Neural cell (in vitro differentiated cells): ENCODE data around the gene ANKRD40. TPM values are rescaled to one million over a fixed set of nuclear protein-coding genes. Genes with fewer than 3 reads are reported as not detected.

Experiments
- H2AFZ ChIP-seq: fragments of 200-600, 300-800 bp; sonication (generic), shearing (Covaris generic); 2 replicates; pipeline ENCODE4 v1.6.0; 2014; ENCODE audit warnings: low read depth, mild to moderate bottlenecking, antibody characterized with exemption, low read length, moderate library complexity
- H3F3A ChIP-seq: fragments of 200-600 bp; shearing (Covaris generic); 2 replicates; pipeline ENCODE4 v1.6.1; 2016; ENCODE audit warnings: mild to moderate bottlenecking, moderate library complexity, mixed read lengths, antibody characterized with exemption, low read length; ENCODE audit not compliant: insufficient read depth, poor library complexity, severe bottlenecking
- H3K27ac ChIP-seq: fragments of 200-600, 300-800 bp; sonication (generic), shearing (Covaris generic); 2 replicates; pipeline ENCODE4 v1.5.1; 2014; ENCODE audit warnings: mild to moderate bottlenecking, low read length, moderate library complexity
- H3K27me3 ChIP-seq: fragments of 300-800, 200-600 bp; sonication (generic), shearing (Covaris generic); 2 replicates; pipeline ENCODE4 v1.6.0; 2014; ENCODE audit warnings: mild to moderate bottlenecking, low read depth, low read length, moderate library complexity; ENCODE audit not compliant: insufficient read depth
- H3K36me3 ChIP-seq: fragments of 300-800, 200-600 bp; sonication (generic), shearing (Covaris generic); 2 replicates; pipeline ENCODE4 v1.5.1; 2014; ENCODE audit warnings: mild to moderate bottlenecking, antibody characterized with exemption, low read length, moderate library complexity; ENCODE audit not compliant: insufficient read depth
- H3K4me2 ChIP-seq: fragments of 300-800, 200-600 bp; sonication (generic), shearing (Covaris generic); 2 replicates; pipeline ENCODE4 v1.6.0; 2014; ENCODE audit warnings: mild to moderate bottlenecking, low read length
- H3K4me3 ChIP-seq: fragments of 300-800, 200-600 bp; sonication (generic), shearing (Covaris generic); 2 replicates; pipeline ENCODE4 v1.5.1; 2014; ENCODE audit warnings: mild to moderate bottlenecking, low read length, moderate library complexity
- H3K79me2 ChIP-seq: fragments of 200-600 bp; shearing (Covaris generic); replicated peaks from 2 replicates; pipeline ENCODE4 v1.6.0; 2014; ENCODE audit warnings: mild to moderate bottlenecking, low read length, moderate library complexity; ENCODE audit not compliant: insufficient read depth
- H3K9ac ChIP-seq: fragments of 300-800, 200-600 bp; sonication (generic), shearing (Covaris generic); 2 replicates; pipeline ENCODE4 v1.6.1; 2016; ENCODE audit warnings: mild to moderate bottlenecking, low read length, mixed read lengths
- H3K9me2 ChIP-seq: fragments of 200-600 bp; shearing (Covaris generic); 2 replicates; pipeline ENCODE4 v1.6.1; 2016; ENCODE audit warnings: mild to moderate bottlenecking, low read length, mixed read lengths; ENCODE audit not compliant: insufficient read depth
- H3K9me3 ChIP-seq: fragments of 200-600, 300-800 bp; sonication (generic), shearing (Covaris generic); 2 replicates; pipeline ENCODE4 v1.6.1; 2016; ENCODE audit warnings: mild to moderate bottlenecking, mixed run types, low read length, moderate library complexity, mixed read lengths
- H4K20me1 ChIP-seq: fragments of 200-600 bp; shearing (Covaris generic); 2 replicates; pipeline ENCODE4 v1.6.1; 2016; ENCODE audit warnings: mild to moderate bottlenecking, mixed run types; ENCODE audit not compliant: insufficient read depth
- CTCF ChIP-seq: fragments of 450-650 bp; IDR thresholded peaks from 2 replicates; pipeline ENCODE4 v1.5.1; 2014; ENCODE audit warnings: antibody characterized with exemption, mild to moderate bottlenecking, moderate library complexity; ENCODE audit not compliant: poor library complexity, severe bottlenecking
- EP300 ChIP-seq: fragments of 450-650 bp; conservative IDR thresholded peaks from 2 replicates; pipeline ENCODE4 v1.6.1; 2014; ENCODE audit warnings: antibody characterized with exemption, mild to moderate bottlenecking, moderate library complexity; ENCODE audit not compliant: poor library complexity, severe bottlenecking
- EZH2 ChIP-seq: fragments of 200-600, 300-800 bp; shearing (Covaris generic), sonication (generic); IDR thresholded peaks from 2 replicates; pipeline ENCODE4 v1.6.1; 2014; ENCODE audit warnings: antibody characterized with exemption, low read length, borderline replicate concordance, mild to moderate bottlenecking; ENCODE audit not compliant: insufficient read depth, poor library complexity, severe bottlenecking
- MXI1 ChIP-seq: fragments of 450-650 bp; conservative IDR thresholded peaks from 2 replicates; pipeline ENCODE4 v1.6.1; 2014; ENCODE audit warnings: antibody characterized with exemption, mild to moderate bottlenecking; ENCODE audit not compliant: poor library complexity, severe bottlenecking
- POLR2AphosphoS5 ChIP-seq: IDR thresholded peaks from 2 replicates; pipeline ENCODE4 v1.6.1; 2012
- RAD21 ChIP-seq: fragments of 450-650 bp; conservative IDR thresholded peaks from 2 replicates; pipeline ENCODE4 v1.6.1; 2014; ENCODE audit warnings: antibody characterized with exemption, mild to moderate bottlenecking, moderate library complexity
- REST ChIP-seq: IDR thresholded peaks from 2 replicates; pipeline ENCODE4 v1.6.1; 2012; ENCODE audit warnings: borderline replicate concordance
- SMC3 ChIP-seq: fragments of 450-650 bp; conservative IDR thresholded peaks from 2 replicates; pipeline ENCODE4 v1.6.1; 2014; ENCODE audit warnings: antibody characterized with exemption, mild to moderate bottlenecking, moderate library complexity; ENCODE audit not compliant: poor library complexity
- TAF1 ChIP-seq: IDR thresholded peaks from 2 replicates; pipeline ENCODE4 v1.6.1; 2012; ENCODE audit warnings: low read depth
- polyA plus RNA-seq: library from polyadenylated mRNA; depleted of rRNA; stranded (reverse); fragments of >200 nt; gene quantifications from 2 replicates; pipeline ENCODE4 v1.2.3, GENCODE V29; 2014

The ANKRD40 gene
- polyA plus RNA-seq, 1 donor from 2014 or later, result 15.2 TPM

- Histone ChIP-seq H3K9me3 (no peaks in the 10 kb centered on the region), H3K27ac (no peak overlapping the region), H3K36me3 (no peaks in the 10 kb centered on the region), H3F3A (no peaks in the 10 kb centered on the region), H3K4me3 (no peak overlapping the region), H3K9ac (no peak overlapping the region), H2AFZ (no peak overlapping the region), H3K79me2 (no peaks in the 10 kb centered on the region), H3K27me3 (no peaks in the 10 kb centered on the region), H3K9me2 (no peaks in the 10 kb centered on the region), H4K20me1 (no peaks in the 10 kb centered on the region), H3K4me2 (no peak overlapping the region)
- no peak for TF ChIP-seq EP300
- TF ChIP-seq EZH2, result no peak
- TF ChIP-seq SMC3, result no peak
- no peak for TF ChIP-seq POLR2AphosphoS5
- no peak for TF ChIP-seq REST
- no peak for TF ChIP-seq CTCF
- TF ChIP-seq MXI1, result no peak
- no peak for TF ChIP-seq TAF1
- no peak for TF ChIP-seq RAD21
Measured at GRCh38 chr17:50668025-50668837, 39.5 kb downstream of the ANKRD40 start.

- Histone ChIP-seq H3K4me3 (no peak overlapping the region), H3K4me2 (no peak overlapping the region)
- TF ChIP-seq CTCF, result no peak
- TF ChIP-seq EP300, result no peak
- TF ChIP-seq REST, result no peak
- no peak for TF ChIP-seq MXI1
- no peak for TF ChIP-seq EZH2
- no peak for TF ChIP-seq RAD21
- TF ChIP-seq POLR2AphosphoS5, result no peak
- no peak for TF ChIP-seq TAF1
- no peak for TF ChIP-seq SMC3
Measured at GRCh38 chr17:50667259-50668024, 40.3 kb downstream of the ANKRD40 start.

More at GRCh38 chr17:50667259-50668024, 40.3 kb downstream of the ANKRD40 start:
- H3K9ac ChIP-seq, result no peak overlapping the region
- H2AFZ ChIP-seq, result no peak overlapping the region
- no peaks in the 10 kb centered on the region for H3K9me2 ChIP-seq
- no peaks in the 10 kb centered on the region for H3K27me3 ChIP-seq
- H3K27ac ChIP-seq, result no peak overlapping the region
- no peaks in the 10 kb centered on the region for H3K9me3 ChIP-seq
- H3K79me2 ChIP-seq, result no peaks in the 10 kb centered on the region
- H3F3A ChIP-seq, result no peaks in the 10 kb centered on the region
- H3K36me3 ChIP-seq, result no peaks in the 10 kb centered on the region
- no peaks in the 10 kb centered on the region for H4K20me1 ChIP-seq
